ENCODE results near the gene FADS3. TPM values are rescaled to one million over a fixed set of nuclear protein-coding genes. Genes with fewer than 3 reads are reported as not detected.

The FADS3 gene
- total RNA-seq, 1 donor from 2014 or later, result 13.6 TPM

DNA sequence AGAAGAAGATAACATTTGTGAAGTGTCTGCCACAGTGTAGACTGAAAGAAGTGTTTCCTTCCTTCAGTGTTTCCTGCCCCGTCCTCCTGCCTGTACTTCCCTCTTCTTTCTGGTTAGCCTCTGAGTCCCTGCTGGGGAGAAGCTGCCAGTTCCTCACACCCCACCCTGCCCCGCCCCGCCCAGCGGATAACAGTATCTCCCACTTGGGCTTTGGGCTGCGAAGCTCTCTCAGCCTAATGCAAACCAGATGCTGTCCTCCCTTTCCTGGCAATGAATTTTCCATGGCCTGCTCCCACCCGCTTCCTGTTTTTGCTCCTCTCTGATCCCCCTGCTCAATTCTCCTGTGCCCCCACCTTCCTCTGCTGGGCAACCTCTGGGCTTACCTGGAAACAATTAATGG is 31.2 kb upstream of the FADS3 start:
- Mint-ChIP-seq H3K9me3 (no peaks in the 10 kb centered on the region), H3K27ac (ENCODE audit: unreplicated experiment) (no peak overlapping the region), H3K4me1 (peaks cover 14% of the 10 kb centered on the region), H3K36me3 (ENCODE audit: low read depth) (no peaks in the 10 kb centered on the region), H3K27me3 (ENCODE audit: low read depth) (peaks cover 32% of the 10 kb centered on the region), H3K4me3 (no peak overlapping the region)
- TF ChIP-seq, protein P1, sequence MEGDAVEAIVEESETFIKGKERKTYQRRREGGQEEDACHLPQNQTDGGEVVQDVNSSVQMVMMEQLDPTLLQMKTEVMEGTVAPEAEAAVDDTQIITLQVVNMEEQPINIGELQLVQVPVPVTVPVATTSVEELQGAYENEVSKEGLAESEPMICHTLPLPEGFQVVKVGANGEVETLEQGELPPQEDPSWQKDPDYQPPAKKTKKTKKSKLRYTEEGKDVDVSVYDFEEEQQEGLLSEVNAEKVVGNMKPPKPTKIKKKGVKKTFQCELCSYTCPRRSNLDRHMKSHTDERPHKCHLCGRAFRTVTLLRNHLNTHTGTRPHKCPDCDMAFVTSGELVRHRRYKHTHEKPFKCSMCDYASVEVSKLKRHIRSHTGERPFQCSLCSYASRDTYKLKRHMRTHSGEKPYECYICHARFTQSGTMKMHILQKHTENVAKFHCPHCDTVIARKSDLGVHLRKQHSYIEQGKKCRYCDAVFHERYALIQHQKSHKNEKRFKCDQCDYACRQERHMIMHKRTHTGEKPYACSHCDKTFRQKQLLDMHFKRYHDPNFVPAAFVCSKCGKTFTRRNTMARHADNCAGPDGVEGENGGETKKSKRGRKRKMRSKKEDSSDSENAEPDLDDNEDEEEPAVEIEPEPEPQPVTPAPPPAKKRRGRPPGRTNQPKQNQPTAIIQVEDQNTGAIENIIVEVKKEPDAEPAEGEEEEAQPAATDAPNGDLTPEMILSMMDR (conservative IDR thresholded peaks at IDR 0.05), result no peak
- no peak for DNase-seq (ENCODE audit: low read depth, low spot score)

DNA sequence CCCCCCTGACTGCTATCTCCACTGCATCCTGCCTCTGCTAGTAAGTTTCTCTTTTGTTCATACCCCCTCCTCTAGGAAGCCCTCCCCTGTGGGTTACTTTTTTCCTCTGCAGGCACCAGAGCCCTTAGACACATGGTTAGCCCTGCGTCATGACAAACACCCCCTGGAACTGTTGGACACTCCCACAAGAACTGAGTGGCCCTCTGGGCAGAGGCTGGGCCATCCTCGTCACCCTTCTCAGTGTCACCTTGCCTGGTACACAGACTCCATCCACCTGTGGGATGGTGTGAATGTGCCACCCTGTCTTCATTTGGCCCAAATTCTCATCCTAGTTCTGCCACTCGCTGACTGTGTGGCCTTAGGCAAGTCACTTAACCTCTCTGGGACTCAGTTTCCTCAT is 30.1 kb upstream of the FADS3 start:
- TF ChIP-seq, protein P1 (conservative IDR thresholded peaks at IDR 0.05), result no peak
- Mint-ChIP-seq H3K27ac (ENCODE audit: unreplicated experiment) (no peak overlapping the region), H3K4me3 (no peak overlapping the region), H3K4me1 (peaks cover 14% of the 10 kb centered on the region), H3K36me3 (ENCODE audit: low read depth) (no peaks in the 10 kb centered on the region), H3K27me3 (ENCODE audit: low read depth) (peaks cover 38% of the 10 kb centered on the region), H3K9me3 (no peaks in the 10 kb centered on the region)
- DNase-seq (ENCODE audit: low read depth, low spot score), result no peak

DNA sequence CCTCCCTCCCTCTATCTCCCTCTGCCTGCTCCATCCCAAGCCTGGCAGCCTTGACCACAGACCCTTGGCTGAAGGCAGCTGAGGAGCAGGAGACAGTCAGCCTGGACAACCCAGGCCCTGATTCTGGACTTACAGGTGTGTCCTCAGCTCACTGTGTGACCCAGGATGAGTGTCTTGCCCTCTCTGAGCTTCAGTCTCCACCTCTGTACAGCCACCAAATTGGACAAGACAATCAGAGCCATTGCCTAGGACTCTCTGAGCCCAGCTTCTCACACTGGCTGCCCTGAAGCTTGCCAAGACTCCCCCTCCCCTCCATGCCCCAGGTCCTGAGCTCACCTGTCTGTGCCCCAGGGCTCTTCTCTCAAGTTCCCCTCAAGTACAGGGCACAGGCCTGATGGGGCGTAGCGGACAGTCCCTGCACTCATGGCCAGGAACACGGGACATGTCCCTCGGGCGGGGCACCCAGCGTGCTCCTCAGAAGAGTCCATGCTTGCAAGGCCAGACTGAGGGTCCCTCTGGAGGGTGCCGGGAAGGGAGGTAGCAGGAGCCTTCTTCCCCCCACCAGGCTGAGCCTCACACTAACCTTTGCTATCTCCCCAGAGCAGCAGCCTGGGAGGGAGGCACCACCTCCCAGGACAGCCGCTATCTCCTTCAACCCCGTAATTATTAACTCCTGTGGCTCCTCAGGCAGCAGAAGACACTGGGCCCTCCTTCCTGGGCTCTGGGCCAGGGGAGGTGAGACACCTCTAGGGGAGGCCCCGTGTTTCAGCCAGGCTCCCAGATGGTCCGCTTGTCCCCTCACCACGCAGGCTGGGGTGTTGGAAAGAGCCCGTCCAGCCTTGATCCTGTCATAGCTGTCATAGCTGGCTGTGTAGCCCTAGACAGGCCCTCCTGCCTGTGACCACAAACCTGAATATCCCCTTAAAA is 28.6 kb upstream of the FADS3 start:
- H3K27ac Mint-ChIP-seq (ENCODE audit: unreplicated experiment), result no peak overlapping the region
- TF ChIP-seq, protein P1 (conservative IDR thresholded peaks at IDR 0.05), result no peak

DNA sequence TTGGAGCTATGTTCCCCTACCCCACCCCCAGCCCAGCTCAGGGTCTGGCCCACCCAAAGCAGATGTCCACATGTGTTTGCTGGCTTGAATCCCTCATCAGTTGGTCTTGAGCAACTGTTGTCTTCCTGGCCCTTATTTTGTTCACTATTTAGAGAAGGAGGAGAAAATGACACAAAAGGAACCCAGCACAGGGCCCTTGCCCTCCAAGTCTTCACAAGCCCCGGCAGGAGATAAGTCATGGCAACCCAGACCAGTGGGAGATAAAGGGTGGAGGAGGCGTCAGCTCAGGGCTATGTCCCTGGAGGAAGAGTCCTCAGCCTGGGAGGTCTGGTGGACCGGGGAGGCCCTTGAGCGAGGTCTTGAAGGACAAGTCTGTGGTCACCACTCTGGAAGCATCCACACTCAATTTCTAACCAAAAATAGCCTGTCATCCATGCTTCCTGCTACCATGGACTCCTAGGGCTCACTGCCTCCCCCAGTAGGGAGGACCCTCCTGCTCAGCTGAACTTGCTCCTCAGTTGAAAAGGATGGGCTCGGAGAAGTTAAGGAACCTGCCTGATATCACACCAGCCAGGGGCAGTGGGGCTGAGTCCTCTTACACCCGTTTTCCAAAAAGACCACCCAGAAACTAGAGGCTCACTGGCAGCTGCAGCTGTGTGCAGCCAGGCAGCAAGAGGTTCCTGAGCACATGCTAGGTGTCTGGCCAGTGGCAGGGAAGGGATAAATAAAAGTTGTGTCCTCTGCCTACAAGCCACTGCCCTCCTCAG is 27.8 kb upstream of the FADS3 start:
- no peaks in the 10 kb centered on the region for H3K36me3 Mint-ChIP-seq (ENCODE audit: low read depth)
- DNase-seq (ENCODE audit: low read depth, low spot score), result no peak
- TF ChIP-seq, protein P1 (conservative IDR thresholded peaks at IDR 0.05), result no peak
- no peak overlapping the region for H3K27ac Mint-ChIP-seq (ENCODE audit: unreplicated experiment)
- H3K9me3 Mint-ChIP-seq, result no peaks in the 10 kb centered on the region
- H3K27me3 Mint-ChIP-seq (ENCODE audit: low read depth), result peaks cover 57% of the 10 kb centered on the region
- H3K4me1 Mint-ChIP-seq, result peaks cover 10% of the 10 kb centered on the region
- H3K4me3 Mint-ChIP-seq, result no peak overlapping the region

More for the DNA sequence above, 28.6 kb upstream of the FADS3 start:
- H3K4me1 Mint-ChIP-seq, result peaks cover 10% of the 10 kb centered on the region
- H3K9me3 Mint-ChIP-seq, result no peaks in the 10 kb centered on the region
- no peaks in the 10 kb centered on the region for H3K36me3 Mint-ChIP-seq (ENCODE audit: low read depth)
- peak overlapping the region; percentile 70 for H3K4me3 Mint-ChIP-seq
- DNase-seq (ENCODE audit: low read depth, low spot score), result no peak
- peaks cover 52% of the 10 kb centered on the region for H3K27me3 Mint-ChIP-seq (ENCODE audit: low read depth)

DNA sequence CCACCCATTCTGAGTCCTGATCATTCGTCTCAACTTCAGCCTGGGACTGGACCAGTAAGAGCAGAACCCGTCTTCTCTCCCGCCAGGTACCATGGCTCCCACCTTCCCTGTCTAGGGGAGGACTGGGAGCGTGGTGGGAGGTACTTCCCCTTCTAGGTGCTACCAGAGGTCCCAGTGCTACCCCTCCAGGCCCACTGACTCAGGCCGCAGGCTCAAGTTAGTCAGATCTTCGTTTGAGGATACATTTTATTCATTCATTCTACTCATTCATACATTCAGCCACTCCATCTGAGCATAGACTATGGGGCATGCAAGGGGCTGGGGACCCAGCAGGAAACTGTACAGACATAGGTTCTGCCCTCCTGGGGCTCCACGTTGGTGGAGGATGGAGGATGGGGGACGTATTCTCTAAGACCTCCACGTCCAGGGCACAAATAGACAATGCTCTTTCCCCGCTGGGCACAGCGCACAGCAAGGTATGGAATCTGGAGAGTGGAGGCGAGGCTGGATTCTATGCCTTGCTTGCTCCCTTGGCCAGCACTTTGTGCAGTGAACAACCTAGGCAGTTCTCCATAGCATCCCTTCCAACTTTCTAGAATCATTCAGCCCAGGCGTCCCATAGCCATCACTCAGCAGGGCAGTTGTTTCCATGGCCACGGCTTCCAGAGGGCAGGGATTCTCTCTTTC is 27.0 kb upstream of the FADS3 start:
- peaks cover 10% of the 10 kb centered on the region for H3K4me1 Mint-ChIP-seq
- DNase-seq (ENCODE audit: low read depth, low spot score), result no peak
- no peak overlapping the region for H3K27ac Mint-ChIP-seq (ENCODE audit: unreplicated experiment)
- H3K9me3 Mint-ChIP-seq, result no peaks in the 10 kb centered on the region
- TF ChIP-seq, protein P1 (conservative IDR thresholded peaks at IDR 0.05), result no peak
- no peaks in the 10 kb centered on the region for H3K36me3 Mint-ChIP-seq (ENCODE audit: low read depth)
- H3K27me3 Mint-ChIP-seq (ENCODE audit: low read depth), result peaks cover 63% of the 10 kb centered on the region
- H3K4me3 Mint-ChIP-seq, result peak overlapping the region; percentile 83
